ENCODE measurements around the gene ADORA3. TPM values are rescaled to one million over a fixed set of nuclear protein-coding genes. Genes with fewer than 3 reads are reported as not detected.

The ADORA3 gene
- polyA plus RNA-seq, 1 donor from 2014 or later = not detected

GRCh38 chr1:111465754-111466153 lies 37.7 kb downstream of the ADORA3 start:
- Histone ChIP-seq H3K4me3 (ENCODE audit: low read length) (no peak overlapping the region), H3K9ac (ENCODE audit: low read length) (no peak overlapping the region), H3K9me2 (ENCODE audit: insufficient read depth, low read length) (no peaks in the 10 kb centered on the region), H3K36me3 (ENCODE audit: insufficient read depth, low read length) (peaks cover 3% of the 10 kb centered on the region), H3K4me2 (ENCODE audit: low read length) (no peak overlapping the region), H3K9me3 (ENCODE audit: low read length) (no peaks in the 10 kb centered on the region), H3K79me2 (replicated peaks; ENCODE audit: insufficient read depth, low read length) (no peaks in the 10 kb centered on the region), H3K27ac (ENCODE audit: low read length) (no peak overlapping the region), H4K20me1 (ENCODE audit: insufficient read depth) (no peaks in the 10 kb centered on the region), H3K27me3 (ENCODE audit: insufficient read depth, low read depth, low read length) (no peaks in the 10 kb centered on the region), H3F3A (ENCODE audit: insufficient read depth, low read length, poor library complexity, severe bottlenecking) (no peaks in the 10 kb centered on the region), H2AFZ (ENCODE audit: low read depth, low read length) (no peak overlapping the region)
- TF ChIP-seq MXI1 (conservative IDR thresholded peaks at IDR 0.05; ENCODE audit: poor library complexity, severe bottlenecking) = no peak
- no peak for TF ChIP-seq POLR2AphosphoS5 (IDR thresholded peaks at IDR 0.05)
- no peak for TF ChIP-seq EZH2 (IDR thresholded peaks at IDR 0.05; ENCODE audit: borderline replicate concordance, insufficient read depth, low read length, poor library complexity, severe bottlenecking)
- TF ChIP-seq, protein P1, sequence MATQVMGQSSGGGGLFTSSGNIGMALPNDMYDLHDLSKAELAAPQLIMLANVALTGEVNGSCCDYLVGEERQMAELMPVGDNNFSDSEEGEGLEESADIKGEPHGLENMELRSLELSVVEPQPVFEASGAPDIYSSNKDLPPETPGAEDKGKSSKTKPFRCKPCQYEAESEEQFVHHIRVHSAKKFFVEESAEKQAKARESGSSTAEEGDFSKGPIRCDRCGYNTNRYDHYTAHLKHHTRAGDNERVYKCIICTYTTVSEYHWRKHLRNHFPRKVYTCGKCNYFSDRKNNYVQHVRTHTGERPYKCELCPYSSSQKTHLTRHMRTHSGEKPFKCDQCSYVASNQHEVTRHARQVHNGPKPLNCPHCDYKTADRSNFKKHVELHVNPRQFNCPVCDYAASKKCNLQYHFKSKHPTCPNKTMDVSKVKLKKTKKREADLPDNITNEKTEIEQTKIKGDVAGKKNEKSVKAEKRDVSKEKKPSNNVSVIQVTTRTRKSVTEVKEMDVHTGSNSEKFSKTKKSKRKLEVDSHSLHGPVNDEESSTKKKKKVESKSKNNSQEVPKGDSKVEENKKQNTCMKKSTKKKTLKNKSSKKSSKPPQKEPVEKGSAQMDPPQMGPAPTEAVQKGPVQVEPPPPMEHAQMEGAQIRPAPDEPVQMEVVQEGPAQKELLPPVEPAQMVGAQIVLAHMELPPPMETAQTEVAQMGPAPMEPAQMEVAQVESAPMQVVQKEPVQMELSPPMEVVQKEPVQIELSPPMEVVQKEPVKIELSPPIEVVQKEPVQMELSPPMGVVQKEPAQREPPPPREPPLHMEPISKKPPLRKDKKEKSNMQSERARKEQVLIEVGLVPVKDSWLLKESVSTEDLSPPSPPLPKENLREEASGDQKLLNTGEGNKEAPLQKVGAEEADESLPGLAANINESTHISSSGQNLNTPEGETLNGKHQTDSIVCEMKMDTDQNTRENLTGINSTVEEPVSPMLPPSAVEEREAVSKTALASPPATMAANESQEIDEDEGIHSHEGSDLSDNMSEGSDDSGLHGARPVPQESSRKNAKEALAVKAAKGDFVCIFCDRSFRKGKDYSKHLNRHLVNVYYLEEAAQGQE (IDR thresholded peaks at IDR 0.05; ENCODE audit: borderline replicate concordance) = no peak
- no peak for TF ChIP-seq CTCF (IDR thresholded peaks at IDR 0.05; ENCODE audit: poor library complexity, severe bottlenecking)
- no peak for TF ChIP-seq RAD21 (conservative IDR thresholded peaks at IDR 0.05)
- TF ChIP-seq EP300 (conservative IDR thresholded peaks at IDR 0.05; ENCODE audit: poor library complexity, severe bottlenecking) = no peak

GRCh38 chr1:111463029-111463683 lies 40.3 kb downstream of the ADORA3 start:
- Histone ChIP-seq H3K4me2 (ENCODE audit: low read length) (no peak overlapping the region), H3F3A (ENCODE audit: insufficient read depth, low read length, poor library complexity, severe bottlenecking) (no peaks in the 10 kb centered on the region)

More at GRCh38 chr1:111463029-111463683, 40.3 kb downstream of the ADORA3 start:
- Histone ChIP-seq H3K36me3 (ENCODE audit: insufficient read depth, low read length) (peaks cover 9% of the 10 kb centered on the region), H3K79me2 (replicated peaks; ENCODE audit: insufficient read depth, low read length) (no peaks in the 10 kb centered on the region), H3K4me3 (ENCODE audit: low read length) (no peak overlapping the region), H3K9me3 (ENCODE audit: low read length) (no peaks in the 10 kb centered on the region), H3K9me2 (ENCODE audit: insufficient read depth, low read length) (no peaks in the 10 kb centered on the region), H2AFZ (ENCODE audit: low read depth, low read length) (no peak overlapping the region), H3K9ac (ENCODE audit: low read length) (no peak overlapping the region), H3K27ac (ENCODE audit: low read length) (no peak overlapping the region), H3K27me3 (ENCODE audit: insufficient read depth, low read depth, low read length) (no peaks in the 10 kb centered on the region), H4K20me1 (ENCODE audit: insufficient read depth) (no peaks in the 10 kb centered on the region)
- TF ChIP-seq EP300 (conservative IDR thresholded peaks at IDR 0.05; ENCODE audit: poor library complexity, severe bottlenecking) (no peak), RAD21 (conservative IDR thresholded peaks at IDR 0.05) (no peak), CTCF (IDR thresholded peaks at IDR 0.05; ENCODE audit: poor library complexity, severe bottlenecking) (no peak), TAF1 (IDR thresholded peaks at IDR 0.05; ENCODE audit: low read depth) (no peak), EZH2 (IDR thresholded peaks at IDR 0.05; ENCODE audit: borderline replicate concordance, insufficient read depth, low read length, poor library complexity, severe bottlenecking) (no peak), POLR2AphosphoS5 (IDR thresholded peaks at IDR 0.05) (no peak), SMC3 (conservative IDR thresholded peaks at IDR 0.05; ENCODE audit: poor library complexity) (no peak), MXI1 (conservative IDR thresholded peaks at IDR 0.05; ENCODE audit: poor library complexity, severe bottlenecking) (no peak)
- TF ChIP-seq, protein P1 (IDR thresholded peaks at IDR 0.05; ENCODE audit: borderline replicate concordance) = no peak

Data from neural cell (in vitro differentiated cells).